Osteocyte (in vitro differentiated cells): ENCODE results near the gene UPF2. TPM values are rescaled to one million over a fixed set of nuclear protein-coding genes. Genes with fewer than 3 reads are reported as not detected.

Experiments used
- DNase-seq: peaks from one replicate; pipeline ENCODE4 v3.0.0; 2021; ENCODE audit warnings: mixed read lengths; ENCODE audit not compliant: unreplicated experiment; ENCODE audit errors: extremely low spot score
- H3K27ac Mint-ChIP-seq: one replicate; pipeline ENCODE4 v1.8.0; 2021; ENCODE audit warnings: mild to moderate bottlenecking, mixed read lengths; ENCODE audit not compliant: unreplicated experiment
- H3K27me3 Mint-ChIP-seq: one replicate; pipeline ENCODE4 v1.8.0; 2021; ENCODE audit warnings: mixed read lengths; ENCODE audit not compliant: unreplicated experiment
- H3K36me3 Mint-ChIP-seq: one replicate; pipeline ENCODE4 v1.8.0; 2021; ENCODE audit warnings: mixed read lengths; ENCODE audit not compliant: unreplicated experiment
- H3K4me1 Mint-ChIP-seq: one replicate; pipeline ENCODE4 v1.8.0; 2021; ENCODE audit warnings: mixed read lengths; ENCODE audit not compliant: unreplicated experiment
- H3K4me3 Mint-ChIP-seq: one replicate; pipeline ENCODE4 v1.8.0; 2021; ENCODE audit warnings: mild to moderate bottlenecking, moderate library complexity, mixed read lengths; ENCODE audit not compliant: unreplicated experiment
- H3K9me3 Mint-ChIP-seq: one replicate; pipeline ENCODE4 v1.8.0; 2021; ENCODE audit warnings: mixed read lengths; ENCODE audit not compliant: unreplicated experiment
- CTCF ChIP-seq: fragments of 200-600 bp; sonication (generic); IDR thresholded peaks from 2 replicates; pipeline ENCODE4 v1.5.0; 2021; ENCODE audit warnings: antibody characterized with exemption, mild to moderate bottlenecking, moderate library complexity
- total RNA-seq: library from RNA; stranded (reverse); gene quantifications from 2 replicates; pipeline ENCODE4 v1.2.1, GENCODE V29; 2021

Gene UPF2
- total RNA-seq, 1 donor from 2014 or later, result 20.5 TPM

- no peak overlapping the region for H3K4me3 Mint-ChIP-seq
- no peaks in the 10 kb centered on the region for H3K36me3 Mint-ChIP-seq
- no peak for DNase-seq
- TF ChIP-seq CTCF, result no peak
- peaks cover 24% of the 10 kb centered on the region for H3K4me1 Mint-ChIP-seq
- peaks cover 14% of the 10 kb centered on the region for H3K27me3 Mint-ChIP-seq
- H3K27ac Mint-ChIP-seq, result peak overlapping the region; percentile 67
- no peaks in the 10 kb centered on the region for H3K9me3 Mint-ChIP-seq
Observed at GRCh38 chr10:12067336-12067735, 24.7 kb upstream of the UPF2 start.

DNA sequence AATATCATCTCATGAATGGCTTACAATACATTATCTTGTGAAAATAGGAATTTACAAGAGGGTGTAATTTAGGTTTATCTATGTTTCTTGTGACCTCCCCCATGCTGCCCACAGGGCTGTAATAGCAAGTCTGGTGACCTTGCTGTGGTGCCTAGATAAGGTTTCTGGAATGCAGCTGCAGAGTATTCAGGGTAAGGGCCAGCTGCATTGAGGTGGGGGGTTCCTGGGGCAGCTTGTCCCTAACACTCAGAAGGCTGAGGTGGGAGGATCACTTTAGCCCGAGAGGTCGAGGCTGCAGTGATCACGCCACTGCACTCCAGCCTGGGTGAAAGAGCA lies 20.8 kb upstream of the UPF2 start:
- Mint-ChIP-seq H3K4me1 (peaks cover 3% of the 10 kb centered on the region), H3K36me3 (no peaks in the 10 kb centered on the region), H3K4me3 (no peak overlapping the region), H3K27ac (no peak overlapping the region), H3K27me3 (peaks cover 14% of the 10 kb centered on the region), H3K9me3 (no peaks in the 10 kb centered on the region)
- DNase-seq, result no peak
- TF ChIP-seq CTCF, result no peak

GRCh38 chr10:12062754-12063482 lies 20.3 kb upstream of the UPF2 start:
- no peak for TF ChIP-seq CTCF
- no peak overlapping the region for H3K27ac Mint-ChIP-seq
- DNase-seq, result no peak
- no peaks in the 10 kb centered on the region for H3K9me3 Mint-ChIP-seq
- H3K36me3 Mint-ChIP-seq, result no peaks in the 10 kb centered on the region
- H3K27me3 Mint-ChIP-seq, result peaks cover 14% of the 10 kb centered on the region
- no peaks in the 10 kb centered on the region for H3K4me1 Mint-ChIP-seq
- no peak overlapping the region for H3K4me3 Mint-ChIP-seq

DNA sequence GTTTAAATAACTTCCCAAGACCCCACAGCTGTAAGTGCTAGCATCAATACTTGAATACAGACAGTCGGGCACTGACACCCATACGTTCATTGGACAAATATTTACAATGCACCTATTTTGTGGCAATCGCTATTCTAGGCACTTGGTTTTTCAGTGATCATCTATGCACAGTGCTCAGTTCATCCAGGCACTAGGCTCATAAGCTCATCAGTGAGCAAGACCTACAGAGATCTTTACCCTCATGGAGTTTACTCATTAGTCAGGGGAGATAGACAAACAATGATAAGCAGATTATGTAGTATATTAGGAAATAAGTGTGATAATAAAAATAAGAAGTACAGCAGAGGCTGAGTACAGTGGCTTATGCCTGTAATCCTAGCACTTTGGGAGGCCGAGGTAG lies 18.5 kb upstream of the UPF2 start:
- H3K27ac Mint-ChIP-seq, result no peak overlapping the region
- H3K4me3 Mint-ChIP-seq, result no peak overlapping the region
- H3K27me3 Mint-ChIP-seq, result peaks cover 14% of the 10 kb centered on the region
- DNase-seq, result no peak
- H3K4me1 Mint-ChIP-seq, result no peaks in the 10 kb centered on the region
- TF ChIP-seq CTCF, result no peak
- no peaks in the 10 kb centered on the region for H3K9me3 Mint-ChIP-seq
- no peaks in the 10 kb centered on the region for H3K36me3 Mint-ChIP-seq

- no peak overlapping the region for H3K4me3 Mint-ChIP-seq
Observed at GRCh38 chr10:12056748-12057147, 14.1 kb upstream of the UPF2 start.

More at GRCh38 chr10:12056748-12057147, 14.1 kb upstream of the UPF2 start:
- Mint-ChIP-seq H3K36me3 (no peaks in the 10 kb centered on the region), H3K27me3 (no peaks in the 10 kb centered on the region), H3K27ac (no peak overlapping the region), H3K4me1 (no peaks in the 10 kb centered on the region), H3K9me3 (no peaks in the 10 kb centered on the region)
- no peak for DNase-seq
- no peak for TF ChIP-seq CTCF
